AG09309 (cell line): Measurements from ENCODE around the gene F13A1.

Experiments
- DNase-seq: peaks from one replicate; pipeline ENCODE4 v3.0.0-alpha.2; 2010; ENCODE audit warnings: low read depth
- H3K4me3 ChIP-seq: 2 replicates; pipeline ENCODE4 v1.5.1; 2011; ENCODE audit warnings: mild to moderate bottlenecking, low read depth, low read length, moderate library complexity; ENCODE audit not compliant: control insufficient read depth
- CTCF ChIP-seq: IDR thresholded peaks from 2 replicates; pipeline ENCODE4 v1.5.1; 2011; ENCODE audit warnings: mild to moderate bottlenecking, low read depth, low read length, inconsistent platforms; ENCODE audit not compliant: insufficient read depth, control insufficient read depth; ENCODE audit errors: missing control alignments

The F13A1 gene

DNA sequence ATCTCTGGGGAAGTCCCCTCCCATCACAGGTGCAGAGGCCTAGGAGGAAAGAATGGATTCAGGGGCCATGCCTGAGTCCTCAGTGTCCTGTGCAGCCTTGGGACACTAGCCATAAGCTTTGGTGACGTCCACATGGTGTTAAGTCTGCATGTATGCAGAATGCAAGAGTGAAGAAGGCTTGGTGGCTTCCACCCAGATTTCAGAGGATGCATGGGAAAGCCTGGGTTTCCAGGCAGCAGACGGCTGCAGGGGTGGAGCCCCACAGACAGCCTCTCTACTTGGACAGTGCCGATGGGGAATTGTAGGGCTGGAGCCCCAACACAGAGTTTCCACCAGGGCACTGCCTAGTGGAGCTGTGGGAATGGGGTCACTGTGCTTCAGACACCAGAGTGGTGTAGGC is 196.7 kb downstream of the F13A1 start:
- no peak overlapping the region for H3K4me3 ChIP-seq
- DNase-seq: no peak
- TF ChIP-seq CTCF: no peak

- no peak for DNase-seq
- H3K4me3 ChIP-seq: no peak overlapping the region
- no peak for TF ChIP-seq CTCF
These were observed 198.5 kb downstream of the F13A1 start for GRCh38 chr6:6121943-6122342.

DNA sequence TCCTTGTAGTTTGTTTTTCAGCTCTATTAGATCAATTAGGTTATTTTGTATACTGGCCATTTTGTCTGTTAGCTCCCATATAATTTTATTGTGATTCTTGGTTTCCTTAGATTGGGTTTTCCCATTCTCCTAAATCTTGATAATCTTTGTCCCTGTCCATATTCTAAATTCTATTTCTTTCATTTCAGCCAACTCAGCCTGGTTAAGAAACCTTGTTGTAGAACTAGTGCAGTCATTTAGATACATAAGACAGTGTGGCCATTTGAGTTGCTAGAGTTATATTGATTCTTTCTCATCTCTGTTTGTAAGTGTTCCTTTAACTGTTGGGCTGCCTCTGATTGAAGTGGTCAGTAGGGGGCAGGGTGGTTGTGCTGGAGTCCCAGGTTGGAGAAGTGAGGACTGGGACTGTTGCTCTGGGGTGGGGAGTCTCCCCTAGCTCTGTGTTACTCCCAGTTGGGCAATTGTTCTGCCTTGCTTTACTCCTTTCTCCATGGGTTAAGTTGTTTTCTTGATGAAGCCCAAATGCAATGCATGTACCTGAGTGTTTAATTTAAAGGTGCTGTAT is 214.9 kb downstream of the F13A1 start:
- no peak overlapping the region for H3K4me3 ChIP-seq
- no peak for DNase-seq
- TF ChIP-seq CTCF: no peak
